Ishikawa (cell line): ENCODE data around the gene NMRAL1.

Source experiments
- CEBPB ChIP-seq: IDR thresholded peaks from 2 replicates; pipeline ENCODE4 v1.6.1; 2012
- FOXM1 ChIP-seq: IDR thresholded peaks from 2 replicates; pipeline ENCODE4 v1.6.1; 2012; ENCODE audit warnings: low read depth, borderline replicate concordance
- MAX ChIP-seq: IDR thresholded peaks from 2 replicates; pipeline ENCODE4 v1.6.1; 2012
- RAD21 ChIP-seq: IDR thresholded peaks from 2 replicates; pipeline ENCODE4 v1.6.1; 2012; ENCODE audit warnings: low read depth
- TAF1 ChIP-seq: IDR thresholded peaks from 2 replicates; pipeline ENCODE4 v1.6.1; 2012; ENCODE audit warnings: low read depth, mild to moderate bottlenecking
- TCF12 ChIP-seq: IDR thresholded peaks from 2 replicates; pipeline ENCODE4 v1.6.1; 2012; ENCODE audit warnings: low read depth

GRCh38 chr16:4519274-4520058 lies 45.0 kb upstream of the NMRAL1 start:
- TF ChIP-seq CEBPB (no peak), FOXM1 (no peak), TCF12 (no peak), TAF1 (no peak), RAD21 (no peak), MAX (no peak)
